Activated gamma-delta T cell (primary cell): ENCODE data around the gene SLC4A3.
"Not testable (repeated sequence)": the region's sequence is repeated elsewhere in the genome, so short reads cannot be mapped to it uniquely, and the experiment has no call there.

Source experiments
- DNase-seq: peaks from one replicate; lab custom pipeline; 2025; lab: John Stamatoyannopoulos, UW

Gene SLC4A3

DNA sequence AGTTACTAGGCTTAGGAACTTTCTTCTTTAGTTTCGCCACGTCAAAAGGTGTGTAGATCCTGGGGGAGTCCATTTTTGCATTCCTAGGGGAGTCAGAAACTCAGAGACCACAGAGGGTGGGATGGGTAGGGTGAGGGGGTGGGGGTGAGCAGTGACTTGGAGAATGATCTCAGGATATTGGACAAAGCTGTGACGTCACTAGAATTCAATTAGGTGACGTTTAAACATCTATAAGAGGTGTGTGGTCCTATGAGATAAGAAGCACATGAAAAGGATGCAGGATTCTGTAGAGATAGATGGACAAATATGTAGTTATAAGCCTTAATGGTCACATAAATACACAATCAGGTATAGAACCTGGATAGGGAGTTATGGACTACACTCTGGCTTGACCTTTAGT lies 21.5 kb downstream of the SLC4A3 start:
- no peak for DNase-seq

DNA sequence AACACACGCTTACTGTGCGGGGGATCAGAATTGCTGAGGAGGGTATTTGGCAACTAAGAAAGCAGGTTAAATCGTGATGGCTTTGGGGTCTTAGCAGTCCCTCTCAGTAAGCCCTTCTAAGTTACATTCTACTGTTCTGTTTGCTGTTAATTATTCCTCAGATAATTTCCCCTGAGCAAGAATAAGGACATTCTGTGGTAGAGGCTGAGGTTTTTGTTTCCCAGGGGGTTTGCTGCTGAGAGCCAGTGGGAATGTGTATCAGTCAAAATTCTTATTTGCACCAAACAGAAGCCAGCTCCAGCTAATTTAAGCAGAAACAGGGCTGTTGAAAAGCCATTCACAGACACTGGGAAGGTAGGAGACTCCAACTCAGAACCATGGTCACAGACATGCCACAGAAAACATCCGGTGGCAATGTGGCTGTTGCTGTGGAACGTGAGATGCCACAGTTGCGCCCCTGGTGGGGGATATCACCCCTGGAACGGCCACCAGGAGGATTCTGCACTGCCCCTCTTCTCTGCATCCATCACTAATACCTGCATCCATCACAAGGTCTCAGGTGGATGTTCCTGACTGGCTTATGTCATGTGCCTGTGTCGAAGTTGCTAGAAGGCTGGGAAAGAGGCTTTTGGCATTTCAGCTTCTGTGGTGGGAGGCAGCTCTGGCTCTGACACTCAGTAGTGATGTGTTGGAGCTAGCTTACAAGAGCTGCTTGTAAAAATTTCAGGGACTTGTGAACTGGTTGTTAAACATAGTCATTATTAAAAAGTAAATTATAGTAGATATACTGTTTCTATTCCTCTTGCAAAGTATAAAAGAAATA lies 23.2 kb downstream of the SLC4A3 start:
- no peak for DNase-seq

DNA sequence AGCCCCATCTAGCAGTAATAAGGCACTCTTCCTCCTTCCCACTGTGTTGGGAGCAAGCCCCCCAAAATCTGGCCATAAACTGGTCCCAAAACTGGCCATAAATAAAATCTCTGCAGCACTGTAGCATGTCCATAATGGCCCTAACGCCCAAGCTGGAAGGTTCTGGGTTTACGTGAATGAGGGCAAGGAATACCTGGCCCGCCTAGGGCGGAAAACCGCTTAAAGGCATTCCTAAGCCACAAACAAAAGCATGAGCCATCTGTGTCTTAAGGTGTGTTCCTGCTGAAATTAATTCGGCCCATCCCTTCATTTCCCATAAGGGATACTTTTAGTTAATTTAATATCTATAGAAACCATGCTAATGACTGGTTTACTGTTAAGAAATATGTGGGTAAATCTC lies 24.2 kb downstream of the SLC4A3 start:
- not testable (repeated sequence) for DNase-seq

DNA sequence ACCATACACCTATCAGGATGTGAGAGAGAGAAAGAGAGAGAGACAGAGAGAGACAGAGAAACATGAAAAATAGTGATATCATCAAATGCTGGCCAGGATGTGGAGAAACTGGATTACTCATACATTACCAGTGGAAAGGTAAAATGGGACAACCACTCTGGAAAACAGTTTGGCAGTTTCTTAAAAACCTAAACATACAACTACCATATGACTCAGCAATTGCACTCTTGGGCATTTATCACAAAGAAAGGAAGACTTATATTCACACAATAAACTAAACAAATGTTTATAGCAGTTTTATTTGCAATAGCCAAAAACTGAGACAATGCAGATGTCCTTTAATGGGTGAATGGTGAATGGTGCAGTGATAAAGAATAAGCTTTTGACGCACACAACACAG lies 29.1 kb downstream of the SLC4A3 start:
- no peak for DNase-seq

DNA sequence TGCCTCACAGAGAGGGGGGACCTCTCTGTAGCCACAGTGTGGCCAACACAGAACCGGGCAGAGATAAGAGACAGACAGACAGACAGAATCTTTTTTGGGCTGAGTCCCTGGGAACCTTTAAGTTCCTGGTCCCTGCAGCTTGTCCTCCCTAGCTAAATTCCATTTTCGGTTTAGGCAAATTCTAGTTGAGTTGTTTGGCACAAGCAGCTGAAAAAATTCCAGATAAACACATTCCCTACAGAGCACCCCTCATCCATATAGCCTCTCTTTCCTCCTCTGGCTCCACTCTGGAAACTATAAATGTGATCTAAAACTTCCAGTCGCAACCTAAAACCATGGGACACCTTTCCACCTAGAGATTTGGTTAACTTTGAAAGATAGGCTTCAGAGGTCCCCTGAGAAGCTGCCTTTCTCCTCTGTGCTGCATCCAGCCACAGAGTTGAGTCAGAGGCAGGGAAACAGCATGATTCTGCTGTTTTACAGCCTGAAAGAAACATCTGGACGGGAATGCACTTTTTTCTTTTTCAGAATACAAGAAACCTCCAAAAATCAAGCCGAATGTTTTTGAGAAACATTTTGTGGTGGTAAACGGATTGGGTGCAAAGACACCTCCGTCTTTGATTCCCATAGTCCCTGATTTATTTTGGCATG lies 30.9 kb downstream of the SLC4A3 start:
- no peak for DNase-seq

DNA sequence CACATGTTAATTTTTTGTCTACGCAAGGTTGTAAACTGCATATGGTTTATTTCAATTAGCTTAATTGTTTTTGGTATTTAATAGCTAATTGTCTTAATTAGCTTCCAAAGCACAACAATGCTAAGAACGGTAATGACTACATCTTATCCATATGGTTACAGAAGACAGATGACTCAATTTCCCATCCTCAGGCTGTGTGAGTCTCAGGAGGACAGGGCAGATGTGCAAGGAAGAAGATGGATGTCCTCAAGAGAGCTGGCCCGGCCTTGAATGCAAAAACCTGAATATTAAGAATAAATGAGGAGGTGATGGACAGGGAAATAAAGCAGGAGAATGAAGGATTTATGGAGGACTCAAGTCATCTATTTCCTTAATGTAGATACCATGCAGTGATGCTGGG lies 31.4 kb downstream of the SLC4A3 start:
- DNase-seq: no peak

DNA sequence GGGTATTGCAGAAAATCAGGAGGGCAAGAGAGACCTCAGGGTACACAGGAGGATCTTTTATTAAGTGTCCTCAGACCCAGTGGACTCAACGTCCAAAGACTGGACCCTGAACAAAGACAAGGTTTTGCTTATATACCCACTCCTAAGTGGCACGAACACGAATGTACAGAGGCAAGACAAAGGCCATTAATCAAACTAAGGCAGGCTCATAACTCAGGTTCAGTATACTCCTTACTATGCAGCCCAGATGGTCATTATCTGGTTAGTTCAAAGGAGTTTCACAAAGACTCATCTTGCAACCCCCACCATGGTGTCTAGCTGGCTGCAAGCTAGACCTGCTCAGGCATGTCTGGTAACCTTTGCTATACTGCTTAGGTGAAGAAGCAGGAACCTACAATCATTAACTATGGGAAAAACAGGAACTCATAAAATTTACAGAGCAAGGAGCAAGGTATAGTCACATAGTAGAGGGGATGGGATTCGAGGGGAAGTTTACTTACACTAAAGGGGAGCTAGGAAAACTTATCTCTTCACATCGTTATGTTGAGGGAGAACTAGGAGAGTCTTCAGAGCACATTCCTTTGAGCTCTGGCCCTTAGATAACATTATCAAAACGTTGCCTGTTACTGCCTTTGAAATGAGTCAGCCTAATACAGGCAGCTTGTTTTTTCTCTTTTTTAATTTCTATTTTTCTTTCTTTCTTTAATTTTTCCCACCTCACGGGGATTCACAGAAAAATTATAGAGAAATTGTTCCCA lies 33.9 kb downstream of the SLC4A3 start:
- no peak for DNase-seq

DNA sequence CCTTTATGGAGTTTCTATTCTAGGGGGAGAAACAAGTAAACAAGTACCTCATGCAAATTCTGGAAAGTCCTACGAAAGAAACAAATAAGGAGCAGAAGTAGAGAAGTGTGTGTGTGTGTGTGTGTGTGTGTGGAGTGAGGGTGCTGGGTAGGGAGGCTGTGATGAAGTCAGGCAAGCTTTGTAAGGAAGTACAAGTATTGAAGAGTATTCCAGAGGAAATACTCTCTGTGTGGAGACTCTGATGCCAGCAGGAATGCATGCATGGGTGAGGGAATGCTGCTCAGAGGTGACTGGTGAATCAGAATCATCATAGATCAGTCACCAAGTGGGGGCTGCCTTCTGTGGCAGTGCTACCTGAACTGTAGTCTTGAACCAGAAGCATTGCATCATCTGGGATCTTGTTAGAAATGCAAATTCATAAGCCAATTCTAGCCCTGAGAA lies 34.5 kb downstream of the SLC4A3 start:
- DNase-seq: no peak

DNA sequence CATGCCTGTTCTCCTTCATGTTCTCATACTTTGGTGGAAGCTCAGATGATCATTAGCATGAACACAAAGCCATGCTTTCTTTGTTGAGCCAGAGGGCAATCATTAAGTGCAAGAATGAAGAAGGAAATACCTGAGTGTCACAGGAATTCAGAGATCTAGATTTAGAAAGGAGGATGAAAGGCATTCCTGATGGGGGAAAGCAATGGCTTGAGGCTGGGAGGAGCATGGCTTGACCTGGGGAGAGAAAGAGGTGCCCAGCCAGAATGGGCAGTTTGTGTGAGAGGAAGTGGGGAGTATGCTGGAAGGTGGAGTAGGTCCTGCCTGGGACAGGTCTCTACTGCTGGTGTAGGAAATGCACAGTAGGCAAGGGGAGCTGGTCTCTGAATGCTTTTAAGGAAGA lies 35.1 kb downstream of the SLC4A3 start:
- DNase-seq: no peak

DNA sequence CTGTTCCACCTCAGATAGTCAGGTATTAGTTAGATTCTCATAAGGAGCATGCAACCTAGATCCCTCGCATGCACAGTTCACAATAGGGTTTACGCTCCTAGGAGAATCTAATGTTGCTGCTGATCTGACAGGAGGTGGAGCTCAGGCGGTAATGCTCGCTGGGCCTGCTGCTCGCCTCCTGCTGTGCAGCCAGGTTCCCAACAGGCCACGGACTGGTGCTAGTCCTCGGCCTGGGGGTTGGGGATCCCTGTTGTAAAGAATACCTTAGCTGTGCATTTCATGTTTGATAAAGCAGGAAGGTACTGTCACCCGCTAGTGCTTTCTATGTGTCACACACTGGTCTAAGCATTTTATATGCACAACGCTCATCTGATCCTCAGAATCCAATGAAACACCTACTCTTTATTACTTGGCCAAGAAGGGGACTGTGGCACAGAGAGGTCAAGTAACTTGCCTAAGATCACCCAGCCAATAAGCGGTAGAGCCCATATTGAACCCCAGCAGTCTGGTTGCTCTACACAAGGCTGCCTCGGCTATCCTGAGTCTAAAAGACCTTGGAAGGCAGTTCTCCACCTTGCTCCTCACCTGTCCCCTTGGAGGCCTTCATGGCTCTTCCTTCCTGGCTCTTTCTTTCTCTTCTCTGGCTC lies 35.8 kb downstream of the SLC4A3 start:
- DNase-seq: no peak

DNA sequence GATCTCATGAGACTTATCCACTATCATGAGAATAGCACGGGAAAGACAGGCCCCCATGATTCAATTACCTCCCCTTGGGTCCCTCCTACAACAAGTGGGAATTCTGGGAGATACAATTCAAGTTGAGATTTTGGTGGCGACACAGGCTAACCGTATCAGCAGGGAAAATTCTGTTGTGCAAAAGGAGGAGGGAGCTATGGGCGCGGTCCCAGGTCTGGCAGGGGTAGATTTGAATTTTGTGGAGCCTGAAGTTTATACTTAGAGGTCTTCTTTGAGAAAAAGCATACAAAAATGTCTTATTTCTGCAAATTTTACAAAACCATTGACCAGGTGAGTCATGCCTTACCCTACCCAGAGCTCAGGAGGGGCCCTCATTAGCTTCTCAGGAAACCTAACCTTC lies 36.6 kb downstream of the SLC4A3 start:
- no peak for DNase-seq

DNA sequence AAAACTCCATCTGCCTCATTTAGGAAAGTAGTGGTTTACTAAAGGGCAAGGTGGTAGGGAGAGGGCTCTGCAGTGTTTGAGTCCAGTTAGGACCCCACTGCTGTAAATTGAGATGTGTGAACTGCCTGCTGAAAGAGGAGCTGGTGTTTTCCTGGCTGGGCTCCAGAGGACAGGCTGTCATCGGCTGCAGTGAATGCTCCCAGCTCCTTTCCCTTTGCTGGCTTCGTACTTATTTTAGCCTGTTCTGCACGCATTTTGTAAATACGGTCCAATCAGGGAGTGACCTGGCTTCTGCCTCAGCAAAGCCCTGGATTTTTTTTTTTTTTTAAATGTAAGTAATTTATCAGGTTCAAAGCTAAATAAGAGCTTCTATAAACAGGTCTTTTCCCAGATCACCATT lies 37.5 kb downstream of the SLC4A3 start:
- no peak for DNase-seq

DNA sequence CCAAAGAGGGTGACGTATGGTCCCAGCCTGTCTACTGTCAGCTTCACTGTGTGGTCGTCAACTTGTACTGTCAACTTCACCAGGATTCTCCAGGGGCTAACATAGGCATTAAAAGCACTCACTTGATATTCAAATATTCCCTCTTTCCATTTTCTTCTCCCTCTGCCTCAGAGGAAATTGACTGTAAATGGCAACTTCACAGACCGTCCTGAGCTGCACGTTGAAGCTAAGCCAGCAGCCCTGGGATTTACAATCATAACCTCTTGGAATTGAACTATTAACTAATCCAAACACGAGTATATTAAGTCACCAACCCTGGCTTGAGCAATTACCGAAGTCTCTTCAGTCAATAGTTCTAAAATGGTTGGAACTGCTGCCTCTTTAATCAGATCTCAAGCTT lies 38.5 kb downstream of the SLC4A3 start:
- no peak for DNase-seq

DNA sequence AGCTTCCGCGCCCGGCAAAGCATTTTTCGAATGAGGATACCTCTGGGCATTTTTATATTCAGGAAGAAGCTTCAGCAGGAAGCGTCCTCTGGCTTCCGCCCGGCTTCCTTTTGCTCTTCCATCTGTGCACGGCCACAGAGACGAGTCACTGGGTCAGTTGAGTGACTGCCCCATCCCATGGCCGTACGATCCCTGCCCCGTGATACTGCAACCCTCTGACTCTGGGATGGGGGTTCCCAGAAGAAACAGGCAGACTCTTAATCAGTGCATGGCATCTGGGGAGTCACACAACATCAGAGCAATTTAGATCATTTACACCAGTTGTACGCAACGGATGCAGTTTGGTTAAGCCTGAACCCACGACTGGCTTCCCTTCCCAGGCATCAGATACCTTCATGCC lies 40.9 kb downstream of the SLC4A3 start:
- DNase-seq: no peak

DNA sequence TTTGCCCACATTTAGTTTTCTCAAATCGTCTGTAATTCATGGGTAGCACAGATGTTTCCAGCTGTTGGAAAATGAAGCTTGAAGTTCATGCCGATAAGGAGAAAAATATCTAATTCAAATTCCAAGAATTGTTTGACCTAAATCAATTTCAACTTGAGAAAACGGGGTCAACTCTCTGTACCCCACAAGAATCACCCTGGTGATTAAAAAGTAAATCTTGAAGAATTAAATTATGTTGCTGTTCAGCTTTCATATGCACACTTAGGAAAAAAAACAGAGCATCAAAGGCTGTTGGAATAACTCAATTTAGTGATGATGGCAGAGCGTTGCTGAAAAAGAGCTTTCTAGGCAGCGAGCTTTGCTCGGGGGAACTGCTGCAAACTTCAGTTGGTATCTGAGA lies 43.0 kb downstream of the SLC4A3 start:
- DNase-seq: no peak

DNA sequence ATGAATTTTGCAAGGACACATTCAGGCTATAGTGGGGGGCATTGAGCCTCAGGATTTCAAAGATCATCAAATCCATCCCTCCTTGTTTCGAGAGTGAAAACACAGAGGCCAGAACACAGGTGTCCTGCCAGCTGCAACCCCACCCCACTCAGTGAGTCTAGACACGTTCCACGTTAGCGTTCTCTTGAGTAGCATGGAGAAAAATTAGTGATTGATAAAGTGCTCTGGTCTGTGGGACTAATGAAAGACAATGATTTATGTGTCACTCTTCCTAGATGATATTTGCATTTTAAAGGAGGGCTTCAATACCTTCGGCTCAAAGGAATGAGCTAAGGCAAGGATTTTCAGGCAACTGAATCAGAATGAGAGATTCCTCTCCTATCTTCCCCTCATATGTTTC lies 43.8 kb downstream of the SLC4A3 start:
- no peak for DNase-seq

DNA sequence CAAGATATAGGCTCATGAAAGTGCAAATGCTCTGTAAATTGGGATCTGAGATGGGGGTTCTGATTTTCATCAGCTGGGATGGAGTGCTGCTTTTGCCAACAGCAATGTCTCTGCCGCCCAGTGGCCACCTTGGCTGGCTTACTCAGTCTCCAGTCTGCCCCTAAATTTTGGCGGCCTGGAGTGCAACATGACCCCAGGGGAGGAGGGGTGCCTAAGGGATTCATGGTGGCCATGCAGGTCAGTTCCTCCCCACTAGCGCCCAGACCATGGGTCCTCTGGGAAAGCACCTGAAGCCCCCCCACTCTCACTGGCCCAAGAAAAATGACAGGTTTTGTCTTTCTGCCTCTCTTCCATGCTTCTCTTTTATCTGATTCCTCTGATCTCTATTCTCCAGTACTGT lies 45.0 kb downstream of the SLC4A3 start:
- no peak for DNase-seq

DNA sequence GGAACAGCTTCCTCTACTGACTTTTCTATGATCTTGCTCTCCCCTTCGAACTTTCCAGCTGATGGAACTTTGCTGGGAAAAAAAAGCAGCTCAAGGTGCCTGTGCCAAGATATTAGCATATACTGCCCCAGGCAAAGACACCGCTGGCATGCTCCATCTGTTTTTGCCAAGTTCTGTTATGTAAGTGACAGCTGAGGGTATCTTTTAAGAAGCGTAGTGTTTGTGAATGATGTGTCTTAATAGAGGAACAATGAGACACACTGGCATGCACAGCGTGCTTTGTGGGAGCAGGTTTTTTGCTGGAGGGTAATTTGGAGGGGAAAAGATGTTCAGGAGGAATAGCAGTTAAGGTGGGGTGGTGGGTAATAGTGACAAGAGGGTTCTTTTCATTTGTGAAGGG lies 47.8 kb downstream of the SLC4A3 start:
- no peak for DNase-seq

DNA sequence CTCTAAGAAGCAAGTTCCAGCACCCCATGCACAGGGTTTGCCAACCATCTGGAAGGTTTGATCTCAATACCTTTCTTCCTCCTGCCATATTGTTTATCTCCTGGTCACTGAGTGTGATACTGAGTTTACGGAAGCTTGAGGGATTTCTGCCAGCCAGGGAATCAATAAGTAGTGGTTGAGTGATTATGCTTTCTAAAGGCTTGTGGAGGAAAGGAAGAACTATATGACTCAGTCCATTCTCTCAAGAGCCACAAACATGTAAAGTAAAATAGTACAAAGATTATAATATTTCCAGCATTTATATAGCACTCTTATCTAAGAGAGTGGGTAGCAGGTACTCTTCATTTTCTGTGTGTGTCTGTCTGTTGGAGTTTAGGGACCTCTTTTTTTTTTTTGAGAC lies 49.2 kb downstream of the SLC4A3 start:
- DNase-seq: no peak

DNA sequence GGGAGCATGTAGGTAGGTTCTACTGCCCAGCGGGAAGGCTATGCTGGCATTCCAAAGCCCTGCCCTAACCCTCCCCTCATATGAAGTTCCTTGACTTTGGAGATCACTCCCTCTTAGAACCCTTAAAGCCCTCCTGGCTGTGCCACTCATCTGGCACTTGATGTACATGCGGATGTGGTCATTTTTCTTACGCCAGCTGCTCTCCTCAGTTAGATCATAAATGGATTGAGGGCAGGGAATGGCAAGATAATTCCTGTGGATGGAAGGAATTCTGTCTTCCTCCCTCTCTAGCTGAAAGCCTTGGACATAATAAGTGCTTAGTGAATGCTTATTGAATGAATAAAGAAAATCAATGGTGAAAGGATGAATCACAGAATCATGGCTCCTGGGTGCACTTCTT lies 51.6 kb downstream of the SLC4A3 start:
- DNase-seq: no peak

DNA sequence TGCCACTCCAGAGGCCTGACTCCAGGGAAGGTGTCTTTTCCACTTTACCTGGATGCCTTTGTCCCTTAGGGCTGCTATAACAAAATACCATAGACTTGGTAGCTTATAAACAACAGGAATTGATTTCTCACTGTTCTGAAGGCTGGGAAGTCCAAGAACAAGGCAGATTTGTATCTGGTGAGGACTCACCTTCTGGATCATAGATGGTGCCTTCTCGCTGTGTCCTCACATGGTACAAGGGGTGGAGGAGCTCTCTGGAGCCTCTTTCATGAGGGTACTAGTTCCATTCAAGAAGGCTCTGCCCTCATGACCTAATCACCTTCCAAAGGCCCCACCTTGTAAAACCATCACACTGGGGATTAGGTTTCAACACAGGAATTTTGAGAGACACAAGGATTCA lies 52.1 kb downstream of the SLC4A3 start:
- DNase-seq: no peak

DNA sequence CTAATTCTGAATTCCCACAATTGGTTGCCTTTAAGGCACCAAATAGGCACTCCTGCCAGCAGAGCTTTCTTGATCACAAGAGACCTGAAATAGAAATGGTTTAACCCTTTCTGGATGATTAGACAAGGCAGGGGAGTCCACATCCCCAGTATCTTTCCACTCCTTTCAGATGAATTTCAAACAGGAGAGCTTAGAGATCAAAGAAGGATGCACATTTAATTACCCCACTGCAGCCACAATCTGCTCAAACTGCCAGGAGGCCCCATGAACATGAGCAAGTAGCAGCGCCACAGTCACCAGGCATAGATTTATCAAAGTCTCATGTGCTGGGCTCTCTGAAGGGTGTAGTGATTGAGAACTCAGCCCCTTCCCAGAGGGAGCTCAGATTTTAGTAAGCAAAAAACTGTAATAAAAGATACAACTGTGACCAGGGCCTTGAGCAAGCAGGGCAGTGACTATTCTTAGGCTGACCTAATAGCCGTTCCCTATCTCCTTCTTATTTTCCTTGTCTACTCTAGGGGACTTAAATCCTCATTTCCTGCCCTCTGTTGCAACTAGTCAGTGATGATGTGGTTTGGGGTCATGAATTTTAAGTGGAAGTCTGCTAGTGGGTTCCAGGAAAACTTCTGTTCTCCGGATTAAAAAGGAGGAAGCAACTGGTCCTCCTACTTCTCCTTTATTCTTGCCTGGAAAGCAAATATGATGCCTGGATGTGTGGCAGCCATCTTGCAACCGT lies 53.7 kb downstream of the SLC4A3 start:
- no peak for DNase-seq
